ENCODE data around the gene SLC6A11. TPM values are rescaled to one million over a fixed set of nuclear protein-coding genes. Genes with fewer than 3 reads are reported as not detected.

The SLC6A11 gene
- total RNA-seq, 4 donors from 2014 or later: 0.05 TPM; not detected in 3

DNA sequence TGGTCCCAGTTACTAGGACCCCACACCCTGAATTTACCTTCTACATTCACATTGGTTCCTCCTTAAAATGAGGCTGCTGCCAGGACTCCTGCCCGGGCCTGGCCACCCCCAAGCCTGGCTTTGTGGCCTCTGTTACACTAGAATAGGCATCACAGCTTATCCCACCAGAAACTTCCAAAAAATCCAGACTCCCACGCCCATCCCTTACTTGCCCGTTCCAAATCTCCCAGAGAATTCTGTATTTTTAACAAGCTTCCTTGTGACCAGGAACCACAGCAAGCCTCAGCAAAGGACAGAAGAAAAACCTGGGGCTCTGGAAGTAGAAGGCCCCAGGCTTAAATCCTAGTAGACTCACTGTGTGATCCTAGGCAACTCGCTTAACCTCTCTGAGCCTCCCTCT lies 140.5 kb downstream of the SLC6A11 start:
- Histone ChIP-seq H3K36me3 (no peaks in the 10 kb centered on the region), H3K4me3 (no peak overlapping the region), H3K4me1 (peaks cover 0 to 19% (median 0%) of the 10 kb centered on the region in 3 donors), H3K27ac (peak overlapping the region in 1 of 4 donors; percentile 19), H3K27me3 (peaks cover 43% of the 10 kb centered on the region), H3K9me3 (no peaks in the 10 kb centered on the region)
- WGBS, 2 donors (ENCODE audit: low coverage in 1 of 2): 64 to 81% methylated on average over 2 to 4 of the region's 4 CpGs
- ATAC-seq: no peak
- TF ChIP-seq, protein P1, sequence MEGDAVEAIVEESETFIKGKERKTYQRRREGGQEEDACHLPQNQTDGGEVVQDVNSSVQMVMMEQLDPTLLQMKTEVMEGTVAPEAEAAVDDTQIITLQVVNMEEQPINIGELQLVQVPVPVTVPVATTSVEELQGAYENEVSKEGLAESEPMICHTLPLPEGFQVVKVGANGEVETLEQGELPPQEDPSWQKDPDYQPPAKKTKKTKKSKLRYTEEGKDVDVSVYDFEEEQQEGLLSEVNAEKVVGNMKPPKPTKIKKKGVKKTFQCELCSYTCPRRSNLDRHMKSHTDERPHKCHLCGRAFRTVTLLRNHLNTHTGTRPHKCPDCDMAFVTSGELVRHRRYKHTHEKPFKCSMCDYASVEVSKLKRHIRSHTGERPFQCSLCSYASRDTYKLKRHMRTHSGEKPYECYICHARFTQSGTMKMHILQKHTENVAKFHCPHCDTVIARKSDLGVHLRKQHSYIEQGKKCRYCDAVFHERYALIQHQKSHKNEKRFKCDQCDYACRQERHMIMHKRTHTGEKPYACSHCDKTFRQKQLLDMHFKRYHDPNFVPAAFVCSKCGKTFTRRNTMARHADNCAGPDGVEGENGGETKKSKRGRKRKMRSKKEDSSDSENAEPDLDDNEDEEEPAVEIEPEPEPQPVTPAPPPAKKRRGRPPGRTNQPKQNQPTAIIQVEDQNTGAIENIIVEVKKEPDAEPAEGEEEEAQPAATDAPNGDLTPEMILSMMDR (IDR thresholded peaks at IDR 0.05): no peak
- TF ChIP-seq POLR2AphosphoS5 (IDR thresholded peaks at IDR 0.05) (no peak), EP300 (IDR thresholded peaks at IDR 0.05) (no peak), POLR2A (IDR thresholded peaks at IDR 0.05) (no peak)

- WGBS, 2 donors (ENCODE audit: low coverage in 1 of 2): 20 to 69% methylated on average over 1 to 2 of the region's 6 CpGs
- no peaks in the 10 kb centered on the region for H3K9me3 ChIP-seq
- H3K4me1 ChIP-seq: peaks cover 0 to 19% (median 0%) of the 10 kb centered on the region in 3 donors
- peak overlapping the region in 1 of 4 donors; percentile 19 for H3K27ac ChIP-seq
- no peak for ATAC-seq
- H3K27me3 ChIP-seq: peaks cover 43% of the 10 kb centered on the region
- no peaks in the 10 kb centered on the region for H3K36me3 ChIP-seq
- H3K4me3 ChIP-seq: no peak overlapping the region
- TF ChIP-seq, protein P1 (IDR thresholded peaks at IDR 0.05): no peak
- TF ChIP-seq POLR2A (IDR thresholded peaks at IDR 0.05) (no peak), POLR2AphosphoS5 (IDR thresholded peaks at IDR 0.05) (no peak), EP300 (IDR thresholded peaks at IDR 0.05) (no peak)
Measured at GRCh38 chr3:10956986-10957385, 141.0 kb downstream of the SLC6A11 start.

DNA sequence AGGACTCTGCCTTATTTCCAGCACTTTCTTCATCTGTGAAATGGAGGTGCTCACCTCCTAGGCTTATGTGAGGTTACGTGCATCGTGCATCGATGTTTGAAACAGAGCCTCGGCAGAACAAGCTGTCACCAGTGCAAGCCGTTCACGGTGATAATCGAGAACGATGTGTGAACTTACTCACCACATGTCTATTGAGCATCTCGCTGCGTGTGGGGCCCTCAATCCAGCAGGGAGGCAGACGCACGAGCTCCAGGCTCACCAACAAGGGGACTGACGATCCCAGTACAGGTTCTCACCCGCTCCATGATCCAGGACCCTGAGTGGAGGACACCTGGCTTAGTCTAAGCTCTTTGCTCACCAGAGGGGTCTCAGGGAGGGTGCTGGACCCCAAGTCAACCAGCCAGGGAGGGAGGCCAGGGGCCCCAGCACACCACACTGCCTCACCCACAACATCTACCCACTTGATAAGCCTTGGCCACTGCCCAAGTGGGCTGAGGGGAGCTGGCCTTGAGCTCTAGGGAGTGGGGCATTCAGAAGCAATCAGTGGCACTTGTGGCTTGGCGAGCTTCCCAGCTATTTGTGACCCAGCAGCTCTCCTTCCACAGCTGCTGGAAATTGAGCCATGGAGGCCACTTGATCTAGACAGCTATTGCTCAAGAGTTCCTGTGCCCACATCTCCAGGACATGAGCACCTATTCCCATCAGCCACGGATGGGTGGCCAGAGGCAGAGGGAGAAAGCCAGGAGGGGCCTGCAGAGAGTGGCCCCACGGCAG lies 142.1 kb downstream of the SLC6A11 start:
- 64% methylated on average over 9 of the region's 17 CpGs; no CpG with 5 or more reads in 1 of the 2 donors for whole genome bisulfite sequencing, 2 donors (ENCODE audit: low coverage in 1 of 2)
- no peak for TF ChIP-seq POLR2AphosphoS5 (IDR thresholded peaks at IDR 0.05)
- no peak for TF ChIP-seq POLR2A (IDR thresholded peaks at IDR 0.05)
- TF ChIP-seq, protein P1 (IDR thresholded peaks at IDR 0.05): no peak
- no peak for TF ChIP-seq EP300 (IDR thresholded peaks at IDR 0.05)
- ATAC-seq: no peak

DNA sequence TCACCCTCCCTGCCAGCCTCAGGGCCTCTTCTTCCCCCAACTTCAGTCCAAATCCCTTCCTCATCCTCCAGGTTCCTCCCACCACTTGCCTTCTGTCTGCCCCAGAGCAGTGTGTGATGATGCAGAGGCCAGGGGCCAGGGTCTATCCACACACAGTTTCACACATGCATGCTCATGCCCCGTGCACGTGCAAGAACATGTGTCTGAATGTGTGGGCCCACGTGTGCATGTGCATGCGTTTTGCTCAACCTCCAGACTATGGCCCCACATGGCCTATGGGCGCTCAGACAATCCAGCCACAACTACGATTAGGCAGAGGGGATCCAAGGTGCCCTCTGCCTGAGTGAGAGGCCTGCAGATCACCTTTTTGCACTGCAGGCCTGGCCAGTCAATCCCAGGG lies 144.2 kb downstream of the SLC6A11 start:
- WGBS, 2 donors (ENCODE audit: low coverage in 1 of 2): 92% methylated on average over 2 of the region's 6 CpGs; no CpG with 5 or more reads in 1 of the 2 donors
- H3K27ac ChIP-seq: no peak overlapping the region
- TF ChIP-seq EP300 (IDR thresholded peaks at IDR 0.05) (no peak), POLR2AphosphoS5 (IDR thresholded peaks at IDR 0.05) (no peak), POLR2A (IDR thresholded peaks at IDR 0.05) (no peak)
- TF ChIP-seq, protein P1 (IDR thresholded peaks at IDR 0.05): no peak

More for the DNA sequence above, 142.1 kb downstream of the SLC6A11 start:
- H3K36me3 ChIP-seq: no peaks in the 10 kb centered on the region
- no peak overlapping the region for H3K4me3 ChIP-seq
- H3K9me3 ChIP-seq: no peaks in the 10 kb centered on the region
- H3K4me1 ChIP-seq: peaks cover 0 to 19% (median 0%) of the 10 kb centered on the region in 3 donors
- H3K27me3 ChIP-seq: peaks cover 33% of the 10 kb centered on the region
- H3K27ac ChIP-seq: no peak overlapping the region

DNA sequence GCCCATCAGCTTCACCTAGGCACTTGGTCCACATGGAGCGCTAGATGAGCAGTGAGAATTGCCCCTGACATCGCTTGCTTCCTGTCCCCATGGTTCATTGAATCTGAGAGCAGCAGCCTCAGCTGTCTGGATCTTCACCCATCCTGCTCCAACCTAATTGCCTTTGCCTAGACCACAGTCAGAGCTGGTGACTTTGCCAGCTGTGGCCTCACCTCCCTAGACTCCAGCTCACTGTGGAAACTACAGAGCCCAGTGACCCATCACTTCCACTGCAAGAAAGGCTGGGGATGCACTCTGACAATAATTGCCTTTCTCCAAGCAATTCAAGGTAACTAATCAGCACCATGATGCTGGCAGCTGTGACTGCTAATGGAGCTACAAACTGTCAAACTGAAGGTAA lies 145.9 kb downstream of the SLC6A11 start:
- Histone ChIP-seq H3K9me3 (no peaks in the 10 kb centered on the region), H3K4me1 (peaks cover 0 to 6% (median 0%) of the 10 kb centered on the region in 3 donors), H3K4me3 (no peak overlapping the region), H3K27me3 (peaks cover 54% of the 10 kb centered on the region), H3K27ac (no peak overlapping the region), H3K36me3 (no peaks in the 10 kb centered on the region)
- WGBS, 2 donors (ENCODE audit: low coverage in 1 of 2): 81 to 100% methylated on average over 1 to 2 of the region's 2 CpGs
- no peak for TF ChIP-seq POLR2AphosphoS5 (IDR thresholded peaks at IDR 0.05)
- TF ChIP-seq, protein P1 (IDR thresholded peaks at IDR 0.05): no peak
- TF ChIP-seq POLR2A (IDR thresholded peaks at IDR 0.05): no peak
- TF ChIP-seq EP300 (IDR thresholded peaks at IDR 0.05): no peak
- ATAC-seq: no peak

More for the DNA sequence above, 144.2 kb downstream of the SLC6A11 start:
- Histone ChIP-seq H3K4me1 (peaks cover 0 to 19% (median 0%) of the 10 kb centered on the region in 3 donors), H3K9me3 (no peaks in the 10 kb centered on the region), H3K36me3 (no peaks in the 10 kb centered on the region), H3K4me3 (no peak overlapping the region), H3K27me3 (peaks cover 45% of the 10 kb centered on the region)
- no peak for ATAC-seq

All from gastroesophageal sphincter (tissue), 4 donors.